DND-41 (cell line): ENCODE measurements around the gene CCDC183.

Experiments
- ATAC-seq: fragments of 200-7000 bp; cut with Tn5 transposase; 3 replicates; pipeline ENCODE4 v1.9.1; 2021; ENCODE audit warnings: low read depth; ENCODE audit not compliant: insufficient read depth
- DNase-seq: peaks from one replicate; pipeline ENCODE4 v3.0.0-alpha.2; 2020
- H2AFZ ChIP-seq: 2 replicates; pipeline ENCODE4 v1.6.0; 2012; ENCODE audit warnings: low read depth, low read length
- H3K27ac ChIP-seq: 2 replicates; pipeline ENCODE4 v1.5.1; 2012; ENCODE audit warnings: low read length, inconsistent platforms
- H3K27me3 ChIP-seq: fragments of 200-600 bp; sonication (generic); 2 replicates; pipeline ENCODE4 v1.6.0; 2012; ENCODE audit warnings: low read length, mild to moderate bottlenecking, inconsistent platforms; ENCODE audit not compliant: insufficient read depth, poor library complexity
- H3K36me3 ChIP-seq: 2 replicates; pipeline ENCODE4 v1.5.1; 2012; ENCODE audit warnings: low read length, inconsistent platforms; ENCODE audit not compliant: insufficient read depth
- H3K4me1 ChIP-seq: 2 replicates; pipeline ENCODE4 v1.5.1; 2012; ENCODE audit warnings: mild to moderate bottlenecking, low read length; ENCODE audit not compliant: insufficient read depth
- H3K4me2 ChIP-seq: 2 replicates; pipeline ENCODE4 v1.6.0; 2012; ENCODE audit warnings: mild to moderate bottlenecking, moderate library complexity, low read length, inconsistent platforms; ENCODE audit not compliant: insufficient read depth
- H3K4me3 ChIP-seq, 2 experiments: fragments of 200-600 bp in 1 of 2; shearing (Covaris generic) in 1 of 2; 2 replicates each; pipeline ENCODE4 v1.5.1; 2012 to 2016; ENCODE audit warnings: inconsistent platforms in 2 of 2, low read length in 2 of 2, mild to moderate bottlenecking in 2 of 2, low read depth in 1 of 2, moderate library complexity in 1 of 2
- H3K79me2 ChIP-seq: 2 replicates; pipeline ENCODE4 v1.6.0; 2012; ENCODE audit warnings: low read length, inconsistent platforms; ENCODE audit not compliant: insufficient read depth
- H3K9ac ChIP-seq: 2 replicates; pipeline ENCODE4 v1.6.0; 2012; ENCODE audit warnings: low read depth, mild to moderate bottlenecking, inconsistent platforms, low read length, moderate library complexity
- H3K9me3 ChIP-seq: 2 replicates; pipeline ENCODE4 v1.5.1; 2012; ENCODE audit warnings: low read length, moderate library complexity, mild to moderate bottlenecking, inconsistent platforms; ENCODE audit not compliant: insufficient read depth, severe bottlenecking
- H4K20me1 ChIP-seq: 2 replicates; pipeline ENCODE4 v1.6.0; 2012; ENCODE audit warnings: low read length; ENCODE audit not compliant: insufficient read depth
- CTCF ChIP-seq: IDR thresholded peaks from 2 replicates; pipeline ENCODE4 v1.5.1; 2012; ENCODE audit warnings: borderline replicate concordance, low read length, moderate library complexity, mild to moderate bottlenecking; ENCODE audit not compliant: poor library complexity, severe bottlenecking; ENCODE audit errors: extremely low read depth
- EZH2 ChIP-seq: IDR thresholded peaks from 3 replicates; pipeline ENCODE4 v1.6.1; 2012; ENCODE audit warnings: borderline replicate concordance, low read depth, mild to moderate bottlenecking, moderate library complexity, low read length, inconsistent platforms; ENCODE audit not compliant: severe bottlenecking

The CCDC183 gene

GRCh38 chr9:136838314-136839228 lies 42.4 kb downstream of the CCDC183 start:
- ATAC-seq (no peak), DNase-seq (no peak)
- H4K20me1 ChIP-seq = peaks cover 9% of the 10 kb centered on the region
- H3K9me3 ChIP-seq = no peaks in the 10 kb centered on the region
- no peak overlapping the region for H3K4me3 ChIP-seq
- H3K79me2 ChIP-seq = no peaks in the 10 kb centered on the region
- H3K36me3 ChIP-seq = peaks cover 40% of the 10 kb centered on the region
- no peak for TF ChIP-seq CTCF
- no peak overlapping the region for H3K4me2 ChIP-seq
- H2AFZ ChIP-seq = no peak overlapping the region
- H3K27me3 ChIP-seq = no peaks in the 10 kb centered on the region
- peaks cover 17% of the 10 kb centered on the region for H3K4me1 ChIP-seq
- H3K9ac ChIP-seq = no peak overlapping the region
- no peak overlapping the region for H3K27ac ChIP-seq

GRCh38 chr9:136839229-136840139 lies 43.3 kb downstream of the CCDC183 start:
- Histone ChIP-seq H3K9ac (no peak overlapping the region), H3K27ac (no peak overlapping the region)

GRCh38 chr9:136840140-136840876 lies 44.2 kb downstream of the CCDC183 start:
- ATAC-seq (no peak), DNase-seq (no peak)
- H3K36me3 ChIP-seq = peaks cover 36% of the 10 kb centered on the region
- TF ChIP-seq CTCF (no peak), EZH2 (no peak)
- no peak overlapping the region for H3K27ac ChIP-seq
- no peak overlapping the region for H3K4me3 ChIP-seq
- H4K20me1 ChIP-seq = peaks cover 9% of the 10 kb centered on the region
- H3K9me3 ChIP-seq = no peaks in the 10 kb centered on the region
- H3K9ac ChIP-seq = no peak overlapping the region
- H3K27me3 ChIP-seq = no peaks in the 10 kb centered on the region
- H3K4me1 ChIP-seq = peaks cover 17% of the 10 kb centered on the region
- H3K4me2 ChIP-seq = no peak overlapping the region
- no peaks in the 10 kb centered on the region for H3K79me2 ChIP-seq
- H2AFZ ChIP-seq = no peak overlapping the region

More at GRCh38 chr9:136839229-136840139, 43.3 kb downstream of the CCDC183 start:
- H3K4me2 ChIP-seq = no peak overlapping the region
- no peak overlapping the region for H2AFZ ChIP-seq
- H4K20me1 ChIP-seq = peaks cover 9% of the 10 kb centered on the region
- peaks cover 17% of the 10 kb centered on the region for H3K4me1 ChIP-seq
- no peaks in the 10 kb centered on the region for H3K9me3 ChIP-seq
- no peaks in the 10 kb centered on the region for H3K27me3 ChIP-seq
- DNase-seq (no peak), ATAC-seq (no peak)
- H3K4me3 ChIP-seq = no peak overlapping the region
- peaks cover 36% of the 10 kb centered on the region for H3K36me3 ChIP-seq
- TF ChIP-seq CTCF = no peak
- TF ChIP-seq EZH2 = no peak
- H3K79me2 ChIP-seq = no peaks in the 10 kb centered on the region
